IMR-90 (cell line): ENCODE measurements around the gene ANTXR1. TPM values are rescaled to one million over a fixed set of nuclear protein-coding genes. Genes with fewer than 3 reads are reported as not detected.

ENCODE experiments used
- ATAC-seq: fragments of 200-7000 bp; cut with Tn5 transposase; 2 replicates; pipeline ENCODE4 v1.9.1; 2020; ENCODE audit warnings: low read depth, mild to moderate bottlenecking, moderate library complexity
- BruUV-seq: library from RNA; stranded (reverse); fragments of 400-500 nt; replicated peaks from 2 replicates; lab custom pipeline; 2021; lab: Mats Ljungman, UMichigan
- CTCF ChIA-PET: fragments of 300-600 bp; formaldehyde crosslinking; extraction: SDS; loops from one replicate; lab custom pipeline; 2021; ENCODE audit warnings: antibody characterized with exemption; lab: Yijun Ruan, JAX
- POLR2A ChIA-PET: fragments of 300-600 bp; sonication (Branson Sonifier 250); formaldehyde crosslinking; loops from one replicate; lab custom pipeline; 2022; ENCODE audit warnings: antibody characterized with exemption; ENCODE audit not compliant: unreplicated experiment; lab: Charles Lee
- DNase-seq: peaks from one replicate; pipeline ENCODE4 v3.0.0; 2013
- H2AFZ ChIP-seq: replicated peaks from 2 replicates; pipeline ENCODE3; 2013; ENCODE audit warnings: low read length, mild to moderate bottlenecking; ENCODE audit not compliant: poor library complexity
- H2AK5ac ChIP-seq: 2 replicates; pipeline ENCODE4 v1.6.1; 2013; ENCODE audit warnings: low read depth, low read length, inconsistent platforms
- H2AK9ac ChIP-seq: replicated peaks from 2 replicates; pipeline ENCODE3; 2013; ENCODE audit warnings: mild to moderate bottlenecking, low read depth, low read length, moderate library complexity; ENCODE audit not compliant: poor library complexity
- H2BK120ac ChIP-seq: 2 replicates; pipeline ENCODE4 v1.6.1; 2013; ENCODE audit warnings: low read depth, low read length, inconsistent platforms
- H2BK15ac ChIP-seq: 3 replicates; pipeline ENCODE4 v1.6.1; 2013; ENCODE audit warnings: low read depth, low read length, inconsistent platforms
- H2BK20ac ChIP-seq: 2 replicates; pipeline ENCODE4 v1.6.1; 2013; ENCODE audit warnings: low read depth, mild to moderate bottlenecking, inconsistent platforms, low read length, moderate library complexity
- H2BK5ac ChIP-seq: 2 replicates; pipeline ENCODE4 v1.6.1; 2013; ENCODE audit warnings: mild to moderate bottlenecking, low read depth, low read length, inconsistent platforms; ENCODE audit not compliant: poor library complexity, severe bottlenecking
- H3K14ac ChIP-seq: replicated peaks from 2 replicates; pipeline ENCODE4 v1.6.1; 2013; ENCODE audit warnings: low read depth, low read length, inconsistent platforms
- H3K18ac ChIP-seq: 2 replicates; pipeline ENCODE4 v1.6.1; 2013; ENCODE audit warnings: low read depth, low read length, control low read depth
- H3K23ac ChIP-seq: 2 replicates; pipeline ENCODE4 v1.6.1; 2013; ENCODE audit warnings: low read depth, low read length, inconsistent platforms
- H3K27ac ChIP-seq: 2 replicates; pipeline ENCODE4 v1.5.1; 2013; ENCODE audit warnings: mild to moderate bottlenecking, control low read depth, low read length; ENCODE audit not compliant: insufficient read depth
- H3K27me3 ChIP-seq: 2 replicates; pipeline ENCODE4 v1.6.1; 2013; ENCODE audit warnings: low read length; ENCODE audit not compliant: control insufficient read depth, insufficient read depth
- H3K36me3 ChIP-seq: 2 replicates; pipeline ENCODE4 v1.6.1; 2013; ENCODE audit warnings: low read length, mixed read lengths; ENCODE audit not compliant: control insufficient read depth, insufficient read depth
- H3K4ac ChIP-seq: 2 replicates; pipeline ENCODE4 v1.6.1; 2013; ENCODE audit warnings: low read depth, low read length, inconsistent platforms
- H3K4me1 ChIP-seq: 2 replicates; pipeline ENCODE4 v1.6.1; 2013; ENCODE audit warnings: low read length, mixed read lengths; ENCODE audit not compliant: control insufficient read depth, insufficient read depth
- H3K4me2 ChIP-seq: 2 replicates; pipeline ENCODE4 v1.6.1; 2013; ENCODE audit warnings: low read depth, mild to moderate bottlenecking, control low read depth, low read length, moderate library complexity
- H3K4me3 ChIP-seq: 2 replicates; pipeline ENCODE4 v1.5.1; 2013; ENCODE audit warnings: low read depth, mild to moderate bottlenecking, control low read depth, low read length, moderate library complexity; ENCODE audit not compliant: insufficient read depth
- H3K56ac ChIP-seq: 2 replicates; pipeline ENCODE4 v1.6.1; 2013; ENCODE audit warnings: low read length, inconsistent platforms; ENCODE audit not compliant: insufficient read depth; ENCODE audit errors: extremely low read depth
- H3K79me1 ChIP-seq, 2 experiments: 2 replicates each; pipeline ENCODE4 v1.6.1; 2013; ENCODE audit warnings: low read length in 2 of 2, inconsistent platforms in 1 of 2, low read depth in 1 of 2
- H3K9ac ChIP-seq: 2 replicates; pipeline ENCODE4 v1.6.1; 2013; ENCODE audit warnings: low read depth, low read length, control low read depth
- H3K9me1 ChIP-seq: 2 replicates; pipeline ENCODE4 v1.6.1; 2013; ENCODE audit warnings: low read length, inconsistent platforms; ENCODE audit not compliant: insufficient read depth
- H3K9me3 ChIP-seq: 2 replicates; pipeline ENCODE4 v1.6.1; 2013; ENCODE audit warnings: low read length; ENCODE audit not compliant: control insufficient read depth, insufficient read depth
- H4K20me1 ChIP-seq: 2 replicates; pipeline ENCODE4 v1.6.1; 2013; ENCODE audit warnings: low read length, inconsistent platforms; ENCODE audit not compliant: insufficient read depth
- H4K5ac ChIP-seq: 2 replicates; pipeline ENCODE4 v1.6.1; 2013; ENCODE audit warnings: mild to moderate bottlenecking, low read depth, low read length, control low read depth
- H4K8ac ChIP-seq, 2 experiments: 2 replicates each; pipeline ENCODE4 v1.6.1; 2013; ENCODE audit warnings: low read depth in 2 of 2, low read length in 2 of 2, control low read depth in 1 of 2, inconsistent platforms in 1 of 2
- H4K91ac ChIP-seq: 2 replicates; pipeline ENCODE4 v1.6.1; 2013; ENCODE audit warnings: low read depth, low read length, inconsistent platforms; ENCODE audit not compliant: insufficient read depth
- BHLHE40 ChIP-seq: fragments of 150-350 bp; IDR thresholded peaks from 2 replicates; pipeline ENCODE4 v1.6.1; 2016; ENCODE audit warnings: mild to moderate bottlenecking, low read depth, low read length
- CEBPB ChIP-seq: IDR thresholded peaks from 2 replicates; pipeline ENCODE4 v1.6.1; 2012; ENCODE audit warnings: low read depth, low read length, improper control_type of control experiment
- CHD1 ChIP-seq: IDR thresholded peaks from 2 replicates; pipeline ENCODE4 v1.6.1; 2012; ENCODE audit warnings: low read depth, low read length, improper control_type of control experiment
- FOS ChIP-seq: fragments of 150-350 bp; IDR thresholded peaks from 2 replicates; pipeline ENCODE4 v1.6.1; 2016; ENCODE audit warnings: low read depth, low read length
- MAFK ChIP-seq: IDR thresholded peaks from 2 replicates; pipeline ENCODE4 v1.6.1; 2012; ENCODE audit warnings: low read depth, low read length, improper control_type of control experiment
- MAZ ChIP-seq: IDR thresholded peaks from 2 replicates; pipeline ENCODE4 v1.6.1; 2012; ENCODE audit warnings: low read depth, mild to moderate bottlenecking, low read length, improper control_type of control experiment, moderate library complexity, borderline replicate concordance
- MXI1 ChIP-seq: IDR thresholded peaks from 2 replicates; pipeline ENCODE4 v1.6.1; 2012; ENCODE audit warnings: low read depth, mild to moderate bottlenecking, low read length, moderate library complexity, borderline replicate concordance
- RAD21 ChIP-seq: IDR thresholded peaks from 2 replicates; pipeline ENCODE4 v1.6.1; 2012; ENCODE audit warnings: low read length, improper control_type of control experiment
- RCOR1 ChIP-seq: IDR thresholded peaks from 2 replicates; pipeline ENCODE4 v1.6.1; 2012; ENCODE audit warnings: mild to moderate bottlenecking, low read length, improper control_type of control experiment; ENCODE audit not compliant: insufficient replicate concordance
- RFX5 ChIP-seq: IDR thresholded peaks from 2 replicates; pipeline ENCODE4 v1.8.0; 2012; ENCODE audit warnings: low read depth, mild to moderate bottlenecking, low read length, moderate library complexity
- WGBS, 2 experiments: methylation state at CpG; one replicate each; pipeline versions ENCODE4 v1.1.5 to v1.1.7; 2013; ENCODE audit warnings: missing lambda C conversion rate in 2 of 2; ENCODE audit not compliant: insufficient read length in 1 of 2; ENCODE audit errors: extremely low coverage in 2 of 2; 5-methylcytosine and 5-hydroxymethylcytosine counted together
- dilution Hi-C: fragments of 300-500 bp; cut with HindIII; formaldehyde crosslinking; loops from one replicate; pipeline ENCODE4 v1.14.3; 2018; ENCODE audit warnings: low sequenced_read_pairs; ENCODE audit not compliant: unreplicated experiment
- in situ Hi-C: fragments of 300-500 bp; cut with MboI; formaldehyde crosslinking; loops from 3 replicates; pipeline ENCODE4 v1.14.3; 2019; ENCODE audit warnings: low sequenced_read_pairs, inconsistent platforms, mixed read lengths
- intact Hi-C: fragments of 100-400 bp; cut with micrococcal nuclease; formaldehyde crosslinking; loops from 2 replicates; pipeline ENCODE4 v1.10.0; 2022
- polyA plus RNA-seq, 3 experiments: library from polyadenylated mRNA; depleted of rRNA; stranded (reverse); fragments of >200 nt; gene quantifications; 2 replicates each; pipeline ENCODE4 v1.2.3, GENCODE V29; 2012; ENCODE audit warnings: low replicate concordance in 1 of 3
- total RNA-seq: library from RNA; depleted of rRNA; stranded (reverse); fragments of >200 nt; gene quantifications from 2 replicates; pipeline ENCODE4 v1.2.3, GENCODE V29; 2012
- TF ChIP-seq, protein P1 (sequence below): fragments of 150-350 bp; IDR thresholded peaks from 2 replicates; pipeline ENCODE4 v1.6.1; 2017; ENCODE audit warnings: mild to moderate bottlenecking, antibody characterized with exemption, low read length, low read depth

ANTXR1 gene
- total and polyA plus RNA-seq, 2 of the 4 experiments (the other 2 are of a cell fraction): 27.2 to 36.9 TPM

DNA sequence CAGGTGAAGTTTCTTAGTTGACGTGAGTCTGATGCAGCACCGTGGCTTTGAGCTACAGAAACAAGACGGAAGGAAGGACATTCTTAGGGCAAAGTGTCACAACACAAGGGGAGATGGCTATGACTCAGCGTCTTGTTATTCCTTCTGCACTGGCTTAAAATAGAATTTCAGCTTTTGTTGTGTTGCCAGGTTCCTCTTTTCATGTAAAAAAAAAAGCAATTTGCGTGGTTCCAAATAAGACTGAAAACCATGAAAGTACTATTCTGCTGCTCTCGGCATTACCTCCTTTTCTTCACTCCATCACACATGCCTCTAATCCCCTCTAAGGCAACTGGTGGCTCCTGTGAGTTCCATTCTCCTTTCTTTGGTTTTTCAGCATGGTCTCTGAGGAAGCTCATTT lies 150.1 kb downstream of the ANTXR1 start:
- peak overlapping the region; percentile 90 for H3K14ac ChIP-seq
- peak overlapping the region; percentile 98; the same call in 1 of the 2 replicates for H2AK5ac ChIP-seq
- H3K9ac ChIP-seq: no peak overlapping the region; the same call in 1 of the 2 replicates
- CTCF ChIA-PET: no interaction called here
- H3K56ac ChIP-seq: peak overlapping the region; percentile 67
- H3K4me1 ChIP-seq: peaks cover 21% of the 10 kb centered on the region
- H3K18ac ChIP-seq: peak overlapping the region; percentile 92; the same call in 1 of the 2 replicates
- peak overlapping the region; percentile 97 for H2BK15ac ChIP-seq
- H3K79me1 ChIP-seq: peaks cover 19 to 65% of the 10 kb centered on the region in 2 experiments; a peak in 3 of 4 replicates
- no peaks in the 10 kb centered on the region; the same call in 1 of the 2 replicates for H4K20me1 ChIP-seq
- peak overlapping the region; percentile 27 for H3K27ac ChIP-seq
- DNase-seq: peak; percentile 88
- H3K36me3 ChIP-seq: peaks cover 36% of the 10 kb centered on the region
- H3K9me1 ChIP-seq: peaks cover 28% of the 10 kb centered on the region
- peak overlapping the region; percentile 90 for H4K91ac ChIP-seq
- peak overlapping the region; percentile 97 for H3K23ac ChIP-seq
- ATAC-seq: 0 out of 2 replicates have a peak, but pooled peaks have one; percentile 40
- POLR2A ChIA-PET: interaction anchor here (0.7 kb wide), 1 partner anchor 62 kb away, joined by 3 read pairs; no protein-coding TSS in a partner anchor
- H2BK5ac ChIP-seq: peak overlapping the region; percentile 84
- no peak overlapping the region for H3K4me3 ChIP-seq
- no peaks in the 10 kb centered on the region for H3K27me3 ChIP-seq
- intact Hi-C loops (loop anchor here (2.0 kb wide), 1 partner anchor 144 kb away; no protein-coding TSS in a partner anchor), dilution Hi-C loops (no loop called here), in situ Hi-C loops (no loop called here)
- TF ChIP-seq, protein P1, sequence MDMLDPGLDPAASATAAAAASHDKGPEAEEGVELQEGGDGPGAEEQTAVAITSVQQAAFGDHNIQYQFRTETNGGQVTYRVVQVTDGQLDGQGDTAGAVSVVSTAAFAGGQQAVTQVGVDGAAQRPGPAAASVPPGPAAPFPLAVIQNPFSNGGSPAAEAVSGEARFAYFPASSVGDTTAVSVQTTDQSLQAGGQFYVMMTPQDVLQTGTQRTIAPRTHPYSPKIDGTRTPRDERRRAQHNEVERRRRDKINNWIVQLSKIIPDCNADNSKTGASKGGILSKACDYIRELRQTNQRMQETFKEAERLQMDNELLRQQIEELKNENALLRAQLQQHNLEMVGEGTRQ: no peak
- TF ChIP-seq CEBPB (peak; percentile 91), RCOR1 (no peak), MAFK (peak; percentile 64), MAZ (no peak), MXI1 (no peak), BHLHE40 (no peak), RFX5 (no peak), FOS (peak; percentile 74), CHD1 (no peak), RAD21 (peak; percentile 15; the same call in 1 of the 2 replicates)
- H4K5ac ChIP-seq: peak overlapping the region; percentile 69; the same call in 1 of the 2 replicates
- H2AFZ ChIP-seq: no peak overlapping the region
- H3K4ac ChIP-seq: peak overlapping the region; percentile 76
- H2BK20ac ChIP-seq: peak overlapping the region; percentile 97
- H3K4me2 ChIP-seq: peak overlapping the region; percentile 62; the same call in 1 of the 2 replicates
- peak overlapping the region; percentile 97 for H2BK120ac ChIP-seq
- H2AK9ac ChIP-seq: no peak overlapping the region
- BruUV-seq: no TSS peak
- 13% methylated on average over 4 of the region's 6 CpGs; no CpG with 5 or more reads in 1 of the 2 experiments for WGBS, 2 experiments
- no peaks in the 10 kb centered on the region for H3K9me3 ChIP-seq
- H4K8ac ChIP-seq: peak overlapping the region; percentile 38 to 86
